NCI-H446 treated with DMSO at 0.1 percent for 48 hours (cell line): ENCODE results near the gene PFAS.

Experiments
- DNase-seq: peaks from one replicate; lab custom pipeline; 2025; lab: John Stamatoyannopoulos, UW

PFAS gene

GRCh38 chr17:8268550-8269298, 19.6 kb downstream of the PFAS start:
- DNase-seq = no peak

- DNase-seq = no peak
These were observed 23.3 kb downstream of the PFAS start for GRCh38 chr17:8272421-8272820.

GRCh38 chr17:8273884-8274444, 24.9 kb downstream of the PFAS start:
- DNase-seq = no peak

GRCh38 chr17:8274816-8275215, 25.7 kb downstream of the PFAS start:
- DNase-seq = no peak

GRCh38 chr17:8275421-8276290, 26.6 kb downstream of the PFAS start:
- DNase-seq = no peak

GRCh38 chr17:8277317-8277716, 28.2 kb downstream of the PFAS start:
- DNase-seq = no peak

GRCh38 chr17:8282345-8282744, 33.3 kb downstream of the PFAS start:
- no peak for DNase-seq

- DNase-seq = no peak
These were observed 34.3 kb downstream of the PFAS start for GRCh38 chr17:8283356-8283755.

- no peak for DNase-seq
These were observed 35.0 kb downstream of the PFAS start for GRCh38 chr17:8284126-8284525.

- DNase-seq = no peak
These were observed 36.4 kb downstream of the PFAS start for GRCh38 chr17:8285270-8286181.

- DNase-seq = no peak
These were observed 38.7 kb downstream of the PFAS start for GRCh38 chr17:8287651-8288335.

GRCh38 chr17:8288336-8289102, 39.4 kb downstream of the PFAS start, which contains the start of gene RANGRF:
TSS of gene RANGRF (plus strand) at chr17:8288670. CDS start at chr17:8288789, 119 bp downstream.
- peak; percentile 79 for DNase-seq

GRCh38 chr17:8289103-8289397, 40.0 kb downstream of the PFAS start:
- DNase-seq = no peak

GRCh38 chr17:8290043-8290442, 41.0 kb downstream of the PFAS start:
- no peak for DNase-seq

- no peak for DNase-seq
These were observed 43.7 kb downstream of the PFAS start for GRCh38 chr17:8292639-8293395.

GRCh38 chr17:8294361-8294760, 45.3 kb downstream of the PFAS start:
- DNase-seq = no peak

- DNase-seq = no peak
These were observed 45.8 kb downstream of the PFAS start for GRCh38 chr17:8294814-8295316.

GRCh38 chr17:8300226-8300625, 51.1 kb downstream of the PFAS start:
- no peak for DNase-seq

GRCh38 chr17:8300627-8301242, 51.6 kb downstream of the PFAS start:
- peak; percentile 56 for DNase-seq
